ENCODE data around the gene DNAH10. TPM values are rescaled to one million over a fixed set of nuclear protein-coding genes. Genes with fewer than 3 reads are reported as not detected.

Gene DNAH10
- total RNA-seq, 1 experiment from 2014 or later: 0.17 TPM

DNA sequence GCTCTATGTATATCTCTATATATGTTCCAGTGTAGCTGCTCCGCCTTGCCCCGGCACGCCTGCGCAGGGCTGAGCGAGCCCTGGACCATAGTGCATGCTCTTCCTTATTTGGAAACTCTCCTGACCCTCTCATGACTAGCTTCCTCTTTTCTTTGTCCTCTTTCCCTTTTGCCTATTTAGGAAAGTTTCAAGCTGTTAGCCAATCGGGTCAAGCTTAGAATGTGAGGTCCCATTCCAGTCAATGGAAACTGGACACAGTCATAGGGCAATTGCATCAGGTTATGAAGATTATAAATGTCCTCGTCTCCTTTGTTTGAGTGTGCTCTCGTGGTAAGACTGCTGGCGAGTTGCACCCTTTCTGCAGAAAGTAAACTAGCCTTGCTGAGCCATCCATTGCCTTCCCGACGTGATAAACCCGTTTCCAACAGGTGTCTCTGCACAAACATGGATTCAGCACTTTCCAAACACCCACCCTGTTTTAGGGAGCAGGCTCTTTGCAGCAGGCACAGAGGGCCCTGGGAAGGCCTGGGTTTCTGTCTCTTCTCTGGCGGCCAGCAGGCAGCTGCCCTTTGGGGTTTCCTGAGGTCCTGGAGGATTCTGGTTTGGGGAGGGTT is 179.6 kb downstream of the DNAH10 start:
- no peak overlapping the region for H4K8ac ChIP-seq (replicated peaks; ENCODE audit: insufficient read length, low read depth, low read length)
- no peaks in the 10 kb centered on the region for H3K4me1 ChIP-seq (ENCODE audit: insufficient read depth, low read length)
- H2BK5ac ChIP-seq (ENCODE audit: insufficient read length, low read length): no peak overlapping the region
- Mint-ChIP-seq H3K4me3 (no peak overlapping the region), H3K9me3 (peaks cover 4 to 5% of the 10 kb centered on the region in 2 experiments; a peak in 4 of 5 replicates), H3K4me1 (peaks cover 0 to 4% of the 10 kb centered on the region in 2 experiments; a peak in 2 of 4 replicates), H3K27ac (no peak overlapping the region), H3K36me3 (ENCODE audit: insufficient read depth in 1 of 3, low read depth in 3 of 3) (peaks cover 0 to 4% (median 0%) of the 10 kb centered on the region in 3 experiments; a peak in 1 of 7 replicates), H3K27me3 (ENCODE audit: low read depth) (peaks cover 86% of the 10 kb centered on the region)
- no peaks in the 10 kb centered on the region for H3K23me2 ChIP-seq (ENCODE audit: insufficient read length, low read depth, low read length, poor library complexity, severe bottlenecking)
- no peak overlapping the region for H2AFZ ChIP-seq (ENCODE audit: low read length)
- H2AK5ac ChIP-seq (ENCODE audit: insufficient read length, low read length): no peak overlapping the region
- no peaks in the 10 kb centered on the region; the same call in 1 of the 2 replicates for H3K27me3 ChIP-seq (ENCODE audit: insufficient read depth, low read length)
- no peak overlapping the region for H3K4me2 ChIP-seq (ENCODE audit: insufficient read depth, insufficient read length, low read length)
- H2BK12ac ChIP-seq (ENCODE audit: insufficient read length, low read depth, low read length): no peak overlapping the region
- H3K56ac ChIP-seq (ENCODE audit: insufficient read length, low read depth, low read length): no peak overlapping the region
- H4K20me1 ChIP-seq (ENCODE audit: control insufficient read depth, insufficient read depth, insufficient read length): no peaks in the 10 kb centered on the region
- WGBS (ENCODE audit: extremely low coverage, insufficient read length, low lambda C conversion rate): no CpG with 5 or more reads among the region's 13 CpGs
- no peak overlapping the region for H3K27ac ChIP-seq (ENCODE audit: insufficient read length, low read depth, low read length)
- no peak overlapping the region for H4K91ac ChIP-seq (ENCODE audit: insufficient read length, low read depth, low read length)
- H2BK15ac ChIP-seq (ENCODE audit: low read depth, low read length): no peak overlapping the region
- no peak overlapping the region for H4K5ac ChIP-seq (ENCODE audit: insufficient read length, low read depth, low read length)
- no peak overlapping the region for H3K18ac ChIP-seq (ENCODE audit: insufficient read length, low read depth, low read length)
- H2BK120ac ChIP-seq (ENCODE audit: low read depth, low read length, poor library complexity, severe bottlenecking): no peak overlapping the region
- no peak overlapping the region for H3K4ac ChIP-seq (ENCODE audit: low read depth, low read length)
- TF ChIP-seq, protein P1, sequence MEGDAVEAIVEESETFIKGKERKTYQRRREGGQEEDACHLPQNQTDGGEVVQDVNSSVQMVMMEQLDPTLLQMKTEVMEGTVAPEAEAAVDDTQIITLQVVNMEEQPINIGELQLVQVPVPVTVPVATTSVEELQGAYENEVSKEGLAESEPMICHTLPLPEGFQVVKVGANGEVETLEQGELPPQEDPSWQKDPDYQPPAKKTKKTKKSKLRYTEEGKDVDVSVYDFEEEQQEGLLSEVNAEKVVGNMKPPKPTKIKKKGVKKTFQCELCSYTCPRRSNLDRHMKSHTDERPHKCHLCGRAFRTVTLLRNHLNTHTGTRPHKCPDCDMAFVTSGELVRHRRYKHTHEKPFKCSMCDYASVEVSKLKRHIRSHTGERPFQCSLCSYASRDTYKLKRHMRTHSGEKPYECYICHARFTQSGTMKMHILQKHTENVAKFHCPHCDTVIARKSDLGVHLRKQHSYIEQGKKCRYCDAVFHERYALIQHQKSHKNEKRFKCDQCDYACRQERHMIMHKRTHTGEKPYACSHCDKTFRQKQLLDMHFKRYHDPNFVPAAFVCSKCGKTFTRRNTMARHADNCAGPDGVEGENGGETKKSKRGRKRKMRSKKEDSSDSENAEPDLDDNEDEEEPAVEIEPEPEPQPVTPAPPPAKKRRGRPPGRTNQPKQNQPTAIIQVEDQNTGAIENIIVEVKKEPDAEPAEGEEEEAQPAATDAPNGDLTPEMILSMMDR (conservative IDR thresholded peaks at IDR 0.05): no peak
- H3K14ac ChIP-seq (ENCODE audit: insufficient read depth, low read length): no peak overlapping the region
- H3K9ac ChIP-seq (ENCODE audit: extremely low read depth, insufficient read length, low read length): no peak overlapping the region
- H3K79me1 ChIP-seq (ENCODE audit: insufficient read depth, low read depth, low read length, poor library complexity, severe bottlenecking): no peaks in the 10 kb centered on the region
- H3T11ph ChIP-seq (ENCODE audit: low read length): no peak overlapping the region
- DNase-seq: no peak
- H2BK20ac ChIP-seq (ENCODE audit: low read depth, low read length, poor library complexity, severe bottlenecking): no peak overlapping the region
- no peaks in the 10 kb centered on the region for H3K9me3 ChIP-seq (ENCODE audit: control insufficient read depth, low read depth, low read length)
- H3K23ac ChIP-seq (ENCODE audit: insufficient read length, low read depth, low read length): no peak overlapping the region
- no peaks in the 10 kb centered on the region for H3K79me2 ChIP-seq (ENCODE audit: insufficient read depth, low read length)

Measured in H9 (cell line).